Inferior parietal cortex (tissue), 1 donor: ENCODE measurements around the gene MPST.
"Not testable (repeated sequence)": the region's sequence is repeated elsewhere in the genome, so short reads cannot be mapped to it uniquely, and the experiment has no call there.

ENCODE experiments used
- DNase-seq: peaks from one replicate; pipeline ENCODE4 v3.0.0-alpha.2; 2016; ENCODE audit errors: extremely low spot score

The MPST gene

DNA sequence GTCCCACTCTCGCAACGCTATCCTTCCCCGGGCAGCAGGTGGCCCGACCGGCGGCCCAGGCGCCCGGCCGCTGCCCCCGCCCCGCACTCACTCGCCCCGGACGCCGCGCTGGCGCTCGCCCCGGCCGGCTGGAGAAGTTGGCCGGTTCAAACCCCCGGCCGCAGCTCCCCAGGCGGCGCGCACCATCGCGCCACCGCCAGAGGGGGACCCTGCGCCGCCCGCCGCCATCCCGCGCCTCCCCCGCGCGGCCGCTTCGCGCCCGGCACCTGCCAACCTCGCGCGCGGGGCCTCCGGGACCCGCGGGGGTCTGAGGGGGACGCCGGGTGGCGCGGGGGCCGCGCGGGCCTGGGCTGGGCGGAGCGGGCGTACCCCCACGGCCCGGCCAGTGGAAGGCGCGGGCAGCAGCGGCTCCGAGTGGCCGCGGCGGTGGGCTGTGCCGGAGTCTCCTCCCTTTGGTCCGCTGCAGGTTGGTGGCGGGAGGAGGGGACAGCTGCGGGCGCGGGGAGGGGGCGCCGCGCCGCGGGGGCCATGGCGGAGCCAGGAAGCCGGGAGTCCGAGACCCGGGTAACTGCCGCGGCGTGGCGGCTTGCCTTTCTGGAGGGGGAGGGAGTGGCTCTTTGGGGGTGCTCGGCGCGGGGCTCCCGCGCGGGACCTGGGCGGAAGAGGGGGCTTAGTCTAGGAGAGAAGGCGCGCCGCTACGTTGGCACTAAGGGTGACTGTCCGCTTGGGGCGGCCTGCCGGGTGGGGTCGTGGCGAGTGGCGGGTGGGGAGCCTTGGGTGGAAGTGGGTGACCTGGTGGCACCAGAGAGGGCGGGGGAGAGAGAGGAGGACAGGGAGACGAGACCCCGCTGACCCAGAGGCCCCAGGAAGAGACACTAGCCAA lies at the start of gene MPST, which contains the start of gene TST:
Gene MPST, plus strand, starts transcription at position 434 of the 883 bp plus-strand sequence. Its CDS starts 95 bp downstream, at position 529.
Gene TST, minus strand, starts transcription at position 139 of the 883 bp plus-strand sequence. CDS start 715 bp downstream, outside the sequence.
- peak; percentile 64 for DNase-seq

DNA sequence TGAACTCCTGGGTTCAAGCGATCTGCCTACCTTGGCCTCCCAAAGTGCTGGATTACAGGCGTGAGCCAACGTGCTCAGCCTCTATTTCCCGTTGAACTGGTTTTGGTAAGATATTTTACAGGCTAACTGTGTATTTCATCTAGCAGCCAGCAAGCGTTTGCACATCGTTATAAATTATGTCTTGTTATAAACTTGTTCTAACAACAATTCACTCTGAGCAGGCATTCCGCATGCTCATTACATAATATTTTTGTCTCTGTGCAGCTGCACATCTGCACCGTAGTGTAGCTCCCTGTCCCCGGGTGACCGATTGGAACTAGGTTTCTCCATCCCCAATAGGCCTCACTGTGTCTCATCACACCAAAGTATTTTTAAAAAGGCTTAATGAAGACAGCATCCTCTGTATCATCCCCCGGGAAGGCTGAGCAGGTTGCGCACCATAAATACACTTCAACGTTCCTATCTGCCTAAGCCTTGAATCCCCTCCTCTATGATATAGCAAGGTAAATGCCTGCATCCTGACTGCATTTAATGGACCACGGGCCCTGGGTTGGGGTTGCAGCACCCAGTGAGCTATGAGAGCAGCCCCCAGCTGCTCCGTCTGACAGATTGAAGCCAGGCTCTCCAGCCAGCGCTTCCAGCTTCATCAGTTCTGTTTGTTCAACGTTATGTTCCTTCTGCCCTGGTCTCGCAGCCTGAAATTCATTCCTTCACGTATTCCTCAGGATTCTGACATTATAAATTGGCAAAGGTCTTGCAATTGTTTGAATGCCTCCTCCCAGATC lies 48.0 kb upstream of the MPST start:
- DNase-seq, result no peak

DNA sequence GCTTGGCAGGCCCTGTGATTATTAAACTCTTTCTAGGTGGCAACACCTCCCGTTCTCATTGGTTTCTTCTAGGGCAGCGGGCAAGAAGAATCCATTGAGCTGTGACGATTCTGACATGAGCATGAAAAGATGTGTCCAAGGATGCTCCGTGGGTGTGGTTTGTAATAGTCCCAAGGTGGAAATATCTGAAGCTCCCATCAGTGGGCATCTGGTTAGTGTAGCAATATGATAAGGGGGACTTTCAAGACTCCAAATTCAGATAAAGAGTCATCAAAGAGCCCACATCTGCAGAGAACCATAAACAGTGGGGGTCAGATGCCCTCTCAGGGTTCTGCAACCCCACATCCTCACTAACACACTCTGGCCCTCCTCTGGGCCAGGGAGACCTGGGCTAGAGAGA lies 42.9 kb upstream of the MPST start:
- no peak for DNase-seq

DNA sequence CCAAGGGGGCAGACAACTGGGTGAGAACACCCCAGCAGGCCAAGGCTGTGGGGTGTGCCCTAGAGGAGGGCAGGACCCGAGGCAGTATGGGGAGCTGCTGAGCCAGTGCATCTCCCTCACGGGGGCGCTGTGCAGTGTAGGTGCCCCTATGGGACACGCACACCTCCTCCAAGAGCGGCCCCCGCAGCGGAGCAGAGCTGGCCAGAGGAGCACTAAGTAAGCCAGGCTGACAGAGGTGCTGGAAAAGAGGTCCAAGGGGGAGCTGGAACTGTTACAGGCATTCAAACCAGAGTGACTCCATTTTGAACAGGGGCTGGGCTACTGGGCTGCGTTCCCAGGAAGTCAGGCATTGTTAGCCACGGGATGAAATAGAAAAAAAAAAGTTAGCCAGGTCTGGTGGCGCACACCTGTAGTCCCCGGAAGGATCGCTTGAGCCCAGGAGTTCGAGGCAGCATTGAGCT lies 42.1 kb upstream of the MPST start:
- no peak for DNase-seq

DNA sequence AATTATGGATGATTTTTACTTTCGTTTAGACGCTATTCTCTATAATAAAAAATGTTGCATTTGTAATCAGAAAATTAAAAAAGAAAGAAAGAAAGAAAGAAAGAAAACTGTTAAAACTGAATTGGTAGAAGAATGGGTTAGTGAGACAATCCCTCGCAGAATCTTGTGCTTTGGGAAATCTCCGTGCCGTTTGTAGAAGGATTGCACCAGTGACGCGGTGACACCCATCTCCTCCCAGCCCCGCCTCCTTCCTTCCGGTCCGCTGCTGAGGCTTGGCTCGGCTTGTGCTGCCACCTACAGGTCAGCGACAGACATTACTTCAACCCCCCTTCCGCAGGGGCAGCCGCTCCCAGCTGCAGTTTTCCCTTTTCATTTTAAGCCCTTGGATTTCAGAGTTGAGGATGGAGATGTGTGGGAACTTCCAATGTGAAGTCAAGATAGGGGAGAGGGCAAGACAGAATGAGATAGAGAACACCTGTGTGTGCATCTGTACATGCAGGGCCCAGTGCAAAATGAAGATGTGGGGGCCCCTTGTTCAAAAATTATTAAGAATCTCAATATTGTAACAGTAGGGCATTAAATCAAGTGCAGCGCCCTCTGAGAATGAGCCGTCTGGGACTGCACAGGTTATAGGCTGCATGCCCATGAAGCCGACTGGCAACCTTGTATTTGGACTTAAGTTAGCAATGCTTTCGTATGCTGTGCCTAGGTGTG lies 41.4 kb upstream of the MPST start:
- peak; percentile 92 for DNase-seq

DNA sequence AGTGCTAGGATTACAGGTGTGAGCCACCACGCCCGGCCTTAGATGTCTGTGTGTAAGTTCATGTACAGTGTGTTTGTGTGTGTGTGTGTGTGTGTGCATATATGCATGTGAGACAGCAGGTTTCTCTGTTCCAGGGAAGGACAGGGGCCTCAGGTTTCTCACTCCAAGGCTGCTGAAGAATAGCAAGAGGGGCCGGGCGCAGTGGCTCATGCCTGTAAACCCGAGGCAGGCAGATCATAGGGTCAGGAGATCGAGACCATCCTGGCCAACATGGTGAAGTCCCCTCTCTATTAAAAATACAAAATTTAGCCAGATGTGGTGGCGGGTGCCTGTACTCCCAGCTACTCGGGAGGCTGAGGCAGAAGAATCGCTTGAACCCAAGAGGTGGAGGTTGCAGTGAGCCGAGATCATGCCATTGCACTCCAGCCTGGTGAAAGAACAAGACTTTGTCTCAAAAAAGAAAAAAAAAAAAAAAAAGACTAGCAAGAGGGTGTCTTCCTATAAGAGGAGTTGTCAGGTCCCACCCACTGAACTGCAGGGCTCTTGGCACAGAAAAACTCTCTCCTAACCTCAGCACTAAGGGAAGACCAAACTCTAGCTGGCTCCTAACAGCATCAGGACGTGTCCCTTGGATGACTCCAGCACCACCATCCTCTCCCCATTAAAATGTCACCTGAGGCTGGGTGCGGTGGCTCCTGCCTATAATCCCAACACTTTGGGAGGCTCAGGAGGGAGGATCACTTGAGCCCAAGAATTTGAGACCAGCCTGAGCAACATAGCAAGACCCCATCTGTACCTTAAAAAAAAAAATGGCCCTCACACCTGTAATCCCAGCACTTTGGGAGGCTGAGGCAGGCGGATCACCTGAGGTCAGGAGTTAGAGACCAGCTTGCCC lies 40.3 kb upstream of the MPST start:
- DNase-seq, result no peak

DNA sequence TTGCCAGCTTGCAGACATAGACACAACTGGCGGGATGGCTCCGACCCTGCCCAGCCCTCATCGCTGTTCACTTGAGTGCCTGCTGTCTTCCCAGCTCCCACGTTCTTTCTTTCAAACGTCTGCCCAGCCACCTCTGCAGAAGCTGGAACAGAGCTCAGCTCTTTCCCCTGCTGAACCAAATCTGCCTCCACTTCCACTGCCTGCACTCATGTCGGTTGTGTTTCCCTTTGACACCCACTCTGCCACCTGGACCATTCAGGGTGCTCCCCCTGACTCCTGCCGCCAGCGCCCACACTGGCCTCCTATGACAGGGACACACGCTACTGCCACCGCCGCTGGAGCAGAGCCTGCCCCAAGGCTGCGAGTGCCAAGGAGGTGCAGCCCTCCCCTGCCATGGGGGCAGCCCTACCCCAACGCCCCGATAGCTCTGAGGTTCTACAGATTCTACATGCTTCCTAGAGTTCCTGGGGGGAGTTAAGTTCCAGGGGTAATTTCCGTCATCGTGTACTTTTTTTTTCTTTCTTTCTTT lies 38.2 kb upstream of the MPST start:
- DNase-seq, result no peak

DNA sequence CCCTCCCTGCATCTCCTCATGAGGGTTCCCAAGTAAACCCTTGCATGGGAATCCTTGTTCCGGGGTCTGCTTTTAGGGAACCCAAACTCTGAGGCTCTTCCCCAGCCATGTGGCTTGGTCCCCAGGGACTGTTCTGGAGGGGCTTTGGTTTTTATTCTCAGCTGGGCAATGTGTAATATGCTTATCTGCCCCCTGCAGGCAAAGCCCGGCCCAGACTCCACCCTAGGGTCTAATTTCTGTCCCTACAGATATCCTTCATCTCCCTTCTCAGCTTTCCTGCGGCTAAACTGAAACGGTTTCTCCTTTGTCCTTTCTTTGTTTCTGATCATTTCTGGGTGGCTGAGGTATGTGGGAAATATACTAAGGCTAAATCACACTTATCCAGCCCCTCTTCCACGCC lies 37.4 kb upstream of the MPST start:
- DNase-seq, result no peak

DNA sequence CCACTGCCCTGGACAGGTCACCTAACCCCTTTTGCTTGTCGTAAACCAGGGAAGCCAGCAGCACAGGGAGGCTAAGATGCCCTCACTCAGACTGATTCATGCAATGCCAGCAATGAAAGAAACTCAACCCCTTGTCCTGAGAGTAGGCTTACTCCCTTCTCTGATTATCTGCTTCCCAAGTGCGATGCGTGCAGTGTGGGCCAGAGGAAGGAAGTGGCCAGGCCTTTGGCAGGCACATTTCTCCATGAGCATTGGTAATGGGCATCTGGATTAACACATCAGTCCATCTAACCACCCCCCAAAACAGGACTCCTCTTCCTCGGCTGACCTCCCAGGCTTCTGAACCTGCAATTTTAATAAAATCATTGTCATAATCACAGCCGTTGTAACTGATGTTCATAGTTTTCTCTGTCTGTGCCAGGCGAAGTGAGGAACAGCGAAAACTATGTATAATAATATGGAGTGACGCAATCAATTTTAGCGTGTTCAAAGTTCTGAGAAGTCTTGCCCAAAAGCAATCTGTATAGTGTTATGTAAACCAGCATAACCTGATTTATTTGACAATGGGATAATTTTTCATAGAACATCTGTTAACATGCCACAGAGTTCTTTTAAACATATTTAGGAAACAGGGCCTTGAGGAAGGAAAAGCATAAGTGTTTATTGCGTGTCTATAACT lies 34.2 kb upstream of the MPST start:
- DNase-seq, result no peak

DNA sequence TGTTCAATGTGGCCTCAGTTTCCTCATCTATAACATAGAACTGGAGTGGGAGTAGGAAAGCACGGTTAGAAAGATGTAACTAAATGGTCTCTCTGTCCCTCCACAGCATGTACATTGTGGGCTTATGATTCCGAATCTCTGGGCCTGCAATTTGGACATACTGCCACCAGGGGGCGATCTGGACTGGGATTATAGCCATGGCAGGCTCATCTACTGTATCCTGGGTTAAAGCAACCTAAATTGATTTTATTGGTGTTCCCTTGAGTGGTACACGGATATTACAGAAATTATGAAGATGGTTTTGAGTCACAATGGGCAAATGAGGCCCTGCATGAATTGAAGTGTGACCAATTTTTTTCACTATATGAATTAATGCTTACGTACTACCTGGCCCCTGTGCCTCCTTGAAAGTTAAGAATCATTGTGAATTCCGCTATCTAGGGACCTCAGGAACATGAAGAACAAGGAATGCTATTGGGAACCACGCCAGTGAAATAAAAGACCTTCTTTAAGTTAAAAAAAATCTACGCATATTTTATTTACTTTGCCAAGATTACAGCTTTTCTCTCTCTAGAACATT lies 33.2 kb upstream of the MPST start:
- no peak for DNase-seq

DNA sequence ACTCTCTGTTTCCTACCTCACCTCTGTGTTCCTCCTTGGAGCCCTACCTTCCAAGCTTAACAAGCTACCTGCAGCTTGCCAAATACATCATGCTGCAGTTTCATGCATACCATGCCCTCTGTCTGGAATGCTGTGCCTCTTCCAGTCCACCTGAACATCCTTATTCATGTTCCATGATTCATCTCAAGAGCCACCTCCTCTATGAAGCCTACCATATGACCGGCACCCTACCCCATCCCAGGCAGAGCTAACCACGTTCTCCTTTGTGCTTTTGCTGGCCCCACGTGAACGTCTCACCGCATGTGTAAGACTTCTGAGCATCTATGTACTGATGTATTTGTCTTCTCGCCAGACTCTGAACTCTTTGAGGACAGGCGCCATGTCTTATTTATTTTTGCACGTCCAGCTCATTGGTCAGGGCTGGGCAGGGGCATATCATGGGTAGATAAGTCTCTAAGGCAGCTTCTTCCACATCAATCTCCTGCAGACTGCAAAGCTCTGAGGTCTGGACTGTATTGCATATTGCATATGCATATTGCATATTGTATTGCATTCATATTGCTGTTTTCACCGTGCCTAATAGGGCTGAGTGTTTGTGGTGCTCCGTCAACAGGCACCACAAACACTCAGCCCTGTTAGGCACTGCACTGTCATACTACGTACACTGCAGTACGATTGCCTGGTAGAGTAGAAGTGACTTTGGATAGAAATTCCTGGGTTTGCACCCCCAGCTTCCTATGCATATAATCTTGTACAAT lies 31.3 kb upstream of the MPST start:
- no peak for DNase-seq

DNA sequence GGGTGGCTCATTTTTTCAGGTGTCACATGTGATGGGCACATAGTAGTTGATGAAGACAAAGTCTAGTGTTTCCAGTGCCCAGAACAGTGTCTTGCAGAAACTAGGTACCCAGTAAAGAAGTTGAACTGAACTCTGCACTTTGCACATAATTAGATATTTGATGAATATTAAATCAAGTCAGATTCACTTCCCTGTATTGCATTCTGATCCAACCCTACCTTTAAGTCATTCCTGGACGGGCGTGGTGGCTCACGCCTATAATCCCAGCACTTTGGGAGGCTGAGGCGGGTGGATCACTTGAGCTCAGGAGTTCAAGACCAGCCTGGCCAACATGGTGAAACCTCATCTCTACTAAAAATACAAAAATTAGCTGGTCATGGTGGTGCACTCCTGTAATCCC lies 30.5 kb upstream of the MPST start:
- not testable (repeated sequence) for DNase-seq

DNA sequence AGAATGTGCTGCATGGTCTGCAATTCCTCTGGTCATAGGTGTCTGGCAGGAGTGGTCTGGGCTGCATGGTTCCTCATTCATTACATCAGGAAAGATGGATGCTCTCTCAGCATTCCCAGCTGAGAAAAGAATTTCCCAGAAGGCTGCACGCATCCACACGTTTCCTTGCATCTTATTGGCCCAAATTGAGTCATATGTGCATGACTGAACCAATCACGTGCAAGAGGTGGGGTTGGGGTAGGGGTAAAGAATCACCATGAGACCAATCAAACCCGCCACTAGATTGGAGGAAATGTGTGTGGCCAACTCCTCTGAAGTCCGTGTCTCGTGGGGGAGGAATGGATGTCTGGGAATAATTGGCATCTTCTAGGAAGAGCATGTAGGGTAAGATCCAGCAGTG lies 29.1 kb upstream of the MPST start:
- DNase-seq, result no peak

DNA sequence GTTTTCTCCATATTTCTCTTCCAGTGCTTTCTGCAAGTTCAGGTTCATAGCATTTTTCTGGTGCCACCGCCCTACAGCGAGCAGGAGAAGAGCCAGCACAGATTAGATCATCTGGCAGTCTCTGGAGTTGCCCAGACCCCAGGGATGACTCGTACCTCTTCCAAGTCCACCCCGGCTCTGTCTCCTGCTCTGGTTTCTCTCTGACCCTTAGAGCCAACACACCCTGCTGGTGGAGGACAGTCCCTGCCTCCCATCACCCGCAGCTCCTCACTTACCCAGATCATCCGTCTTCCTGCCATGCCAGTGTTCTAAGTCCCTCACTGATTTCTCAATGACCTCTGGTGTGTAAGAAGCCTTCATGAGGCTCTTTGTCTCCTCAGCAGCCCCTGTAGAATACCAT lies 28.3 kb upstream of the MPST start:
- no peak for DNase-seq

DNA sequence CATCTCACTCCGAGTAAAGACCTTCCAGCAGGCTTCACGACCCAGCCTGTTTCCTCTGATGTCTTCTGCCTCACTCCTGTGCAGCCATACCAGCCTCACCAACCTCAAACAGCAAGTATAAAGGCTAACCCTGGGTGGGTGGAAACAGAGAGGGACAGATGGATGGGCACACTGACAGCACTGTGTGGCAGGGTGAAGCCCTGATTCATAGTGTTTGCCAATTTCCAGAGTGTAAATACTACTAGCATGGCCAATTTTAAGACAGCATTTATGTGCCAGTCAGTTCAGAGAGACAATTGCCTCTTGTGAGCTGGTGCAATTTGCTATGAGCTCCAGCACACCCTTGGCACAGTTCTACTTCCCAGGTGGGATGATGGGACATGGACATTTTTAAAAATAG lies 21.8 kb upstream of the MPST start:
- DNase-seq, result no peak

DNA sequence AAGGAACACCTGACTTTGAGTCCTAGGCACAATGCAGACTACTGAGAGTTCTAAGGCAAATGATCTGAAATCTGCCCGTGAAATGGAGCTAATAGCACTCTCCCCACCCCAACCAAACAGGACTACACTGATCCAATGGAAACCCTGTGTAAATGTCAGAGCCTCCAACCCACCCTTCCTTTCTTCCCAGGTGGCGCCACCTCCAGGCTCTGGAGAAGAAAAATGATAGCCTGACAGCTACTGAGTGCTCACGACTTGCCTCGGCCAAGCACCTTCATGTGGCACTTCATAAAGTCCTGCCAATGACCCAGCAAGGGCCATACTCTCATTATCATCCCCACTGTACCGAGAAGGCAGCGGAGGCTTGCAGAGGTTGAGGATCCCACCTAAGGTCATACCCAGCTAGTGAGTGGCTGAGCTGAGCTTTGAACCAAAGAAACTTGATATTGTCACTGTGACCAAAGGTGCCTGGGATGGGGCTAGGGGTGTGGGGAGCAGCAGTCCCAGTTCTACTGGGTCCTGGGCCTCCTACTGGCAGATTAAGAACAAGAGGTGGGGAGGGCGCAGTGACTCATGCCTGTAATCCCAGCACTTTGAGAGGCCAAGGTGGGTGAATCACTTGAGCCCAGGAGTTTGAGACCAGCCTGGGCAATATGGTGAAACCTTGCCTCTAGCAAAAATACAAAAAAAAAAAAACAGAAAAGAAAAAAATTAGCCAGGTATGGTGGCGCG lies 20.8 kb upstream of the MPST start:
- no peak for DNase-seq

DNA sequence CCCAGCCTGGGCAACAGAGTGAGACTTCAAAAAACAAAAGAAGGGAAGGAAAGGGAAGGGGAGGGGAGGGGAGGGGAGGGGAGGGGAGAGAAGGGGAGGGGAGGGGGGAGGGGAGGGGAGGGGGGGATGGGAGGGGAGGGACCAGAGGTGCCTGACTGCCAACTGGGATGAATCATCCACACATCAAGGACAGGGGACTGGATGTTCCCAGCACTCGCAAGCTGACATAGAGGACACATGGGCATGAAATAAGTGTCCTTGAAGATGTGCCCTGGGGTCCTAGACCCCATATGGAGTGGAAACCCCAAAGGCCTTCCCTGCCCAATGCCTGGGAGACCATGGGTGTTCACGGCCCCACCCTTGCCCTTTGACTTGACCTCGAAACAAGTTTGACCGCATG lies 20.1 kb upstream of the MPST start:
- no peak for DNase-seq
